ENCODE results near the gene PLEKHG4B. TPM values are rescaled to one million over a fixed set of nuclear protein-coding genes. Genes with fewer than 3 reads are reported as not detected.
"Not testable (repeated sequence)": the region's sequence is repeated elsewhere in the genome, so short reads cannot be mapped to it uniquely, and the experiment has no call there.

Gene PLEKHG4B
- 2.0 TPM for total RNA-seq
- long read RNA-seq, full-length matches to known transcripts, result 1 of 3 reads
- long read RNA-seq, partial matches to known transcripts, result 0 of 3 reads
- long read RNA-seq, other reads (novel, unspliced or antisense), result 2 of 3 reads

DNA sequence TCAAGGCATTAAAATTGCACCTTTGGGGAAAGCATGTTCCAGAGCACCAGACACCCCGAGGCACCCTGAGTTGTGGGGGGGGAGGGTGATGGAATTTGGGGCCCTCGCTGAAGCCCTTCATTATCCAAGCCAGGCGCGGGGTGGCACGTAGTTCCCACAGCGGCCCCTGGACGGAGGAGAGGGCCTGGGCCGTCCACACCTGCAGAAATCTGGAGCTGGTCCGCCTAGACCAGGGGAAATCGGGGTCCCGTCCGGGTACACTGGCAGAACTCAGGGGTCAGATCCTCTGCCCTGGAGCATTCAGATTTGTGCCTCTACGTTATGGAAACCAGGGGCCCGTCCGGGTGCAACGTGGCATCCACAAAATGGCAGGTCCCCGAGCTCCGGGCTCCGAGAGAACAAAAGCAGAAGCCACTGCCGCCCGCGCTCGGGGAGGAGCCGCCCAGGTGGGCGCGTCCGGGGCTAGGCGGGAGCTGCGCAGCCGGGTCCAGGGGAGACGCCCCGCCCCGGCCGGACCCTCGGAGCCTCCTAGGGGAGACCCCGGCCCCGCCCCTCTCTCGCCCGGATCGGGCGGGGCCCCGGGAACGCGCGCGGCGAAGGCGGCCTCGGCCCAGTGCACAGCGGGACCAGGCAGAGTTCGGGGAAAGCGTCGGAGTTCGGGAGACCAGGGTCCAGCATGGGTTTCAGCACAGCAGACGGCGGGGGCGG, at the start of gene PLEKHG4B:
PLEKHG4B (plus strand) TSS at position 613 of the 708 bp plus-strand sequence; CDS start at position 677, 64 bp downstream.
- Histone ChIP-seq H3K36me3 (no peaks in the 10 kb centered on the region), H3K4me3 (peak within 1 kb of the TSS; percentile 38), H3K4me1 (no peaks in the 10 kb centered on the region), H3K9me3 (no peaks in the 10 kb centered on the region), H3K27ac (no peak within 1 kb of the TSS), H3K27me3 (peaks cover 53% of the 10 kb centered on the region)
- DNase-seq (no peak), ATAC-seq (peak; percentile 62)
- intact Hi-C loops (cut with DNase I), result no loop called here
- TF ChIP-seq CTCF (IDR thresholded peaks at IDR 0.05), result no peak

DNA sequence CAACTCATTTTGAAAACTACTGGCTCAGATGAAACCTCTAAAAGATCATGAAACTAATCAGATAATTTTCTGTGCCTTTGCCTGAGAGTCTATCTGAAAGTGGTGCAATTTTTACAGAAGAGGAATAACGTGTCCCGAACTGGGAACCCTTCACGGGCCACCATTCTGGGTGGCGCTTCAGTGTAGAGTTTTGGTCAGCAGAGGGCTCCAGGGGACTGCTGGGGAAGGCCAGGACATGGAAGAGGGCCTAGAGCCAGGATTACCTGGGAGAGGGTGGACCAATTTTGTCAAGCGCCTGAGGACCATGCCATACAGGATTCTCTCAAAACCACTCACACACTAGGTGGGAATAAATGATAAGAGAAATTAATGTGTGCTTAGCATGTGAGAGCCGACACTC, 49.7 kb upstream of the PLEKHG4B start:
- intact Hi-C loops (cut with DNase I), result no loop called here
- H3K36me3 ChIP-seq, result no peaks in the 10 kb centered on the region
- H3K27ac ChIP-seq, result no peak overlapping the region
- no peak overlapping the region for H3K4me3 ChIP-seq
- peaks cover 14% of the 10 kb centered on the region for H3K27me3 ChIP-seq
- no peaks in the 10 kb centered on the region for H3K4me1 ChIP-seq
- ATAC-seq (peak; percentile 84), DNase-seq (no peak)
- H3K9me3 ChIP-seq, result no peaks in the 10 kb centered on the region
- peak; percentile 34 for TF ChIP-seq CTCF (IDR thresholded peaks at IDR 0.05)

DNA sequence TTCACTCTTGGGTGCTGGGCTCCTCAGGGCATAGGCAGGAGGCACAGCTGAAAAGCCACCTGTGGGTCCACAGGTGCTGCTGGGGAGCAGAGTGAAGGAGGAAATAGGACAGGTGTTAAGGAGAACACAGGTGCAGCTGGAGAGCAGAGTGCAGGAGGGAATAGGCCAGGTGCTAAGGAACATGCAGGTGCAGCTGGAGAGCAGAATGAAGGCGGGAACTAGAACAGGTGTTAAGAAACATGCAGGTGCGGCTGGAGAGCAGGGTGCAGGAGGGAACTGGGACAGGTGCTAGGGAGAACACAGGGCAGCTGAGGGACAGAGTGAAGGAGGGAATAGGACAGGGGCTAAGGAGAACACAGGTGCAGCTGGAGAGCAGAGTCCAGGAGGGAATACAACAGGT, 43.8 kb upstream of the PLEKHG4B start:
- Histone ChIP-seq H3K27ac (no peak overlapping the region), H3K27me3 (peaks cover 17% of the 10 kb centered on the region), H3K9me3 (no peaks in the 10 kb centered on the region), H3K4me1 (no peaks in the 10 kb centered on the region), H3K36me3 (no peaks in the 10 kb centered on the region), H3K4me3 (no peak overlapping the region)
- ATAC-seq (no peak), DNase-seq (no peak)
- intact Hi-C loops (cut with DNase I), result no loop called here
- no peak for TF ChIP-seq CTCF (IDR thresholded peaks at IDR 0.05)

GRCh38 chr5:49530-49929, 42.4 kb upstream of the PLEKHG4B start:
- DNase-seq; ATAC-seq; H3K36me3 ChIP-seq; H3K4me3 ChIP-seq; H3K9me3 ChIP-seq; H3K4me1 ChIP-seq; intact Hi-C loops (cut with DNase I); H3K27ac ChIP-seq: not testable (repeated sequence)
- peaks cover 31% of the 10 kb centered on the region for H3K27me3 ChIP-seq

DNA sequence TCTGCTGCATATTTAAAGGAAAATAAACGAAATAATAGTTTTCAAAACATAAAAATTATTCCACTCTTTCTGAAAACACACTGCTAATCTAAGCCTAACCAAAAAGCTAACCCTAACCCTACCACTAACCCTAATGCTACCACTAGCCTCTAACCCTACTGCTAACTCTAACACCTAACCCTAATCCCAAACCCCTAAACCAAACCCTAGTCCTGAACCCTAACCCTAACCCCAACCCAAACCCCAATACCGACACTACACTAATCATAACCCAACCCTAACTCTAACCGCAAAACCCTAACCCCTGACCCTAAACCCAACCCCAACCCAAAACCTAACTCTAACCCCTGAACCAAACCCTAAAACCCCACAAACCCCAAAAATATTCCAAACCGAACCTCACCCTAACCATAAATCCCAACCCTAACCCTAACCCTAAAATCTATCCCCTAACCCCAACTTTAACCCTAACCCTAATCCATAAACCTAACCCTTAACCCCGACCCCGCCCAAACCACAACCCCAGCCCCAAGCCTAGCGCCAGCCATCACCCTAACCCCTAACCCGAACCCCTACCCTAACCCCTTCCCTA, 41.9 kb upstream of the PLEKHG4B start:
- H3K27me3 ChIP-seq, result peaks cover 36% of the 10 kb centered on the region
- no peaks in the 10 kb centered on the region for H3K9me3 ChIP-seq
- no peaks in the 10 kb centered on the region for H3K36me3 ChIP-seq
- H3K4me1 ChIP-seq, result no peaks in the 10 kb centered on the region
- no peak for TF ChIP-seq CTCF (IDR thresholded peaks at IDR 0.05)
- ATAC-seq (no peak), DNase-seq (no peak)
- H3K4me3 ChIP-seq, result no peak overlapping the region
- H3K27ac ChIP-seq, result no peak overlapping the region
- intact Hi-C loops (cut with DNase I), result no loop called here

DNA sequence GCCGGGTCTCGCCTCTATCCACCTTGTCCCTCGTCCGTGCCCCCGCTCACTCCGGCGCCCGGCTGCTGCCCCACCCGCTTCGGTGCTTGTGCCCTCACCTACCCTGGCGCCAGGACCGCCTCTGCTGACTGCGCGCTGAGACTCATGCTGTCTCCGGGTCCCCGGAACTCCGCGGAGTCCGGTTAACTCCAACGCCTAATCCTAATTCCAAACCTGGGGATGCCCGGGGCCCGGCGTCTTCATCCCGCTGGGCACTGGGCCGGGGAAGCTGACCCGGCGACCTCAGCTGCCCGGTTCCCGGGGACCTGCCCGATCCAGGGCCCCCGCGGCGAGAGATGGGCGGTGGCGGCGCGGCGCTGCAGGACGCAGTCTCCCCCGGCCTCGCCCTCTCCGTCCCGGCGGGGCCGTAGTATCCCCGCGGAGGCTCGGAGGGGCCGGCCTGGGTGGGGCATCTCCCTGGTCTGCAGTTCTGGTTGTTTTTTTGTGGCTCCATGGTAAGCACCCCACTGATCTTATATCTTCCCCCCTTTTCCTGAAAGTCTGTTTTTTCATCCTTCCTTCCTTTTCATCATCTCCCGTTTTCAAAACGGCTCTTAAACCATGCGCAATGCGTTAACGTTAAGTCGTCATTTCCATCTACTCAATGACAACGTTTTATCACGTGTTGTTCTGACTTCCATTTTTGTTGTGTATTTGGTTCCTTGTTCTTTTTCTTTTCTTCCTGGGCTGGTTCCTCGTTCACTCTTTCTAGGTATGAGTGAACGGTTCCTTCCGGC, 41.1 kb upstream of the PLEKHG4B start:
- no peak for ATAC-seq
- no peaks in the 10 kb centered on the region for H3K4me1 ChIP-seq
- intact Hi-C loops (cut with DNase I), result no loop called here
- H3K27ac ChIP-seq, result no peak overlapping the region
- H3K27me3 ChIP-seq, result peaks cover 42% of the 10 kb centered on the region
- H3K36me3 ChIP-seq, result no peaks in the 10 kb centered on the region
- no peaks in the 10 kb centered on the region for H3K9me3 ChIP-seq
- no peak overlapping the region for H3K4me3 ChIP-seq
- no peak for TF ChIP-seq CTCF (IDR thresholded peaks at IDR 0.05)
- DNase-seq, result no peak
